Esophagus muscularis mucosa (tissue), 3 donors: Measurements from ENCODE around the gene TSSK3.

Experiments used
- POLR2A ChIP-seq: fragments of 450-650 bp; IDR thresholded peaks from one replicate; pipeline ENCODE4 v1.6.1; 2017; ENCODE audit warnings: antibody characterized with exemption, moderate library complexity, mild to moderate bottlenecking, low read depth
- TF ChIP-seq, protein P1 (sequence below), 3 experiments: fragments of 200-600 bp in 2 of 3; fragments of 450-650 bp in 1 of 3; sonication (generic) in 2 of 3; IDR thresholded peaks; one replicate each; pipeline ENCODE4 v1.5.1; 2017 to 2019; ENCODE audit warnings: antibody characterized with exemption in 3 of 3, mild to moderate bottlenecking in 2 of 3, moderate library complexity in 1 of 3

DNA sequence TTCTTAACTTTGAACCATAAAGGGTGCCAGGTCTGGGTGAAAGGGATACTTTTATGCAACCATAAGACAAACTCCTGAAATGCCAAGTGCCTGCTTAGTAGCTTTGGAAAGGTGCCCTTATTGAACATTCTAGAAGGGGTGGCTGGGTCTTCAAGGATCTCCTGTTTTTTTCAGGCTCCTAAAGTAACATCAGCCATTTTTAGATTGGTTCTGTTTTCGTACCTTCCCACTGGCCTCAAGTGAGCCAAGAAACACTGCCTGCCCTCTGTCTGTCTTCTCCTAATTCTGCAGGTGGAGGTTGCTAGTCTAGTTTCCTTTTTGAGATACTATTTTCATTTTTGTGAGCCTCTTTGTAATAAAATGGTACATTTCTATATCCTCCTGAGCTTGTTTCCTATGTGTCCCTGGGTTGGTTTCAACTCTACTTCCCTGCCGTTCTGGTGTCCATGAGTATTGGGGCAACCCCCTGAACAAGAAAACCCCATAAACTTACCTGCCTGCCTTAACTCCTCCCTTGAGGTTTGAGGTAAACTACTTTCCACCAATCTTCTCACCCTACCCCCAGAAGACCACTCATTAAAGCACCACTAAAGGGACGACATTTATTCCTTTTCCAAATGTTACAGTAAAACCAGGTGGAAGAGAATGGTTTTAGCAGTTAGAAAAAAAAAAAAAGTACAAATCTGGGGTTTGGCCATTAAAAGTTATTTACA is 28.9 kb upstream of the TSSK3 start:
- TF ChIP-seq POLR2A = no peak
- TF ChIP-seq, protein P1, sequence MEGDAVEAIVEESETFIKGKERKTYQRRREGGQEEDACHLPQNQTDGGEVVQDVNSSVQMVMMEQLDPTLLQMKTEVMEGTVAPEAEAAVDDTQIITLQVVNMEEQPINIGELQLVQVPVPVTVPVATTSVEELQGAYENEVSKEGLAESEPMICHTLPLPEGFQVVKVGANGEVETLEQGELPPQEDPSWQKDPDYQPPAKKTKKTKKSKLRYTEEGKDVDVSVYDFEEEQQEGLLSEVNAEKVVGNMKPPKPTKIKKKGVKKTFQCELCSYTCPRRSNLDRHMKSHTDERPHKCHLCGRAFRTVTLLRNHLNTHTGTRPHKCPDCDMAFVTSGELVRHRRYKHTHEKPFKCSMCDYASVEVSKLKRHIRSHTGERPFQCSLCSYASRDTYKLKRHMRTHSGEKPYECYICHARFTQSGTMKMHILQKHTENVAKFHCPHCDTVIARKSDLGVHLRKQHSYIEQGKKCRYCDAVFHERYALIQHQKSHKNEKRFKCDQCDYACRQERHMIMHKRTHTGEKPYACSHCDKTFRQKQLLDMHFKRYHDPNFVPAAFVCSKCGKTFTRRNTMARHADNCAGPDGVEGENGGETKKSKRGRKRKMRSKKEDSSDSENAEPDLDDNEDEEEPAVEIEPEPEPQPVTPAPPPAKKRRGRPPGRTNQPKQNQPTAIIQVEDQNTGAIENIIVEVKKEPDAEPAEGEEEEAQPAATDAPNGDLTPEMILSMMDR (IDR thresholded peaks at IDR 0.05) = no peak
